A673 (cell line): ENCODE results near the gene TMPRSS6.

Experiments
- CTCF ChIP-seq: fragments of 300-800, 200-600 bp; sonication (generic); conservative IDR thresholded peaks from 2 replicates; pipeline ENCODE4 v1.5.1; 2017; ENCODE audit warnings: low read depth, mild to moderate bottlenecking, antibody characterized with exemption, low read length, moderate library complexity, mixed read lengths
- EZH2 ChIP-seq: fragments of 200-600 bp; sonication (generic); IDR thresholded peaks from 2 replicates; pipeline ENCODE4 v1.6.1; 2017; ENCODE audit warnings: borderline replicate concordance, low read depth, mild to moderate bottlenecking, mixed read lengths, antibody characterized with exemption, low read length; ENCODE audit not compliant: poor library complexity, severe bottlenecking

- no peak for TF ChIP-seq CTCF
- TF ChIP-seq EZH2 = no peak
Observed at GRCh38 chr22:37117092-37117491, 7.6 kb upstream of the TMPRSS6 start.
